Keratinocyte (primary cell): Measurements from ENCODE around the gene ZNF79. TPM values are rescaled to one million over a fixed set of nuclear protein-coding genes. Genes with fewer than 3 reads are reported as not detected.

Experiments
- DNase-seq: peaks from one replicate; pipeline ENCODE4 v3.0.0-alpha.2; 2011; ENCODE audit warnings: low read depth, missing footprints, low spot score
- FAIRE-seq: peaks from 2 replicates; lab custom pipeline; 2011; peaks lifted over from hg19 to GRCh38; lab: Jason Lieb, UNC
- H2AFZ ChIP-seq: 2 replicates; pipeline ENCODE4 v1.6.0; 2012; ENCODE audit warnings: low read length, control low read depth, inconsistent platforms; ENCODE audit not compliant: control insufficient read depth
- H3K27ac ChIP-seq: 2 replicates; pipeline ENCODE4 v1.5.1; 2011; ENCODE audit warnings: low read length; ENCODE audit not compliant: control insufficient read depth, insufficient read depth
- H3K27me3 ChIP-seq: 3 replicates; pipeline ENCODE4 v1.6.0; 2011; ENCODE audit warnings: low read length; ENCODE audit not compliant: control insufficient read depth, insufficient read depth; ENCODE audit errors: extremely low read depth
- H3K36me3 ChIP-seq, 2 experiments: 2 replicates in 1 of 2; 3 replicates in 1 of 2; pipeline ENCODE4 v1.5.1; 2011; ENCODE audit warnings: low read length in 2 of 2, mild to moderate bottlenecking in 1 of 2; ENCODE audit not compliant: control insufficient read depth in 2 of 2, insufficient read depth in 2 of 2; ENCODE audit errors: extremely low read depth in 1 of 2
- H3K4me1 ChIP-seq: 3 replicates; pipeline ENCODE4 v1.5.1; 2011; ENCODE audit warnings: low read length; ENCODE audit not compliant: control insufficient read depth, insufficient read depth; ENCODE audit errors: extremely low read depth
- H3K4me2 ChIP-seq: 3 replicates; pipeline ENCODE4 v1.6.0; 2011; ENCODE audit warnings: low read depth, low read length; ENCODE audit not compliant: control insufficient read depth, insufficient read depth; ENCODE audit errors: extremely low read depth
- H3K4me3 ChIP-seq, 3 experiments: fragments of 200-600 bp in 1 of 3; sonication (generic) in 1 of 3; 2 replicates in 2 of 3; 3 replicates in 1 of 3; pipeline ENCODE4 v1.5.1; 2011 to 2016; ENCODE audit warnings: low read length in 3 of 3, mild to moderate bottlenecking in 3 of 3, control low read depth in 2 of 3, inconsistent platforms in 1 of 3, low read depth in 1 of 3, mixed read lengths in 1 of 3, mixed run types in 1 of 3, moderate library complexity in 1 of 3; ENCODE audit not compliant: control insufficient read depth in 2 of 3, insufficient read depth in 2 of 3; ENCODE audit errors: extremely low read depth in 1 of 3
- H3K79me2 ChIP-seq: 2 replicates; pipeline ENCODE4 v1.6.0; 2012; ENCODE audit warnings: low read length; ENCODE audit not compliant: control insufficient read depth, insufficient read depth
- H3K9ac ChIP-seq: 3 replicates; pipeline ENCODE4 v1.6.0; 2011; ENCODE audit warnings: low read length; ENCODE audit not compliant: control insufficient read depth, insufficient read depth; ENCODE audit errors: extremely low read depth
- H3K9me1 ChIP-seq: 3 replicates; pipeline ENCODE4 v1.6.0; 2011; ENCODE audit warnings: low read length; ENCODE audit not compliant: control insufficient read depth, insufficient read depth; ENCODE audit errors: extremely low read depth
- H3K9me3 ChIP-seq: 2 replicates; pipeline ENCODE4 v1.5.1; 2012; ENCODE audit warnings: low read depth, low read length; ENCODE audit not compliant: control insufficient read depth
- H4K20me1 ChIP-seq: 3 replicates; pipeline ENCODE4 v1.6.0; 2011; ENCODE audit warnings: low read length; ENCODE audit not compliant: control insufficient read depth, insufficient read depth; ENCODE audit errors: extremely low read depth
- EZH2 ChIP-seq: IDR thresholded peaks from one replicate; pipeline ENCODE4 v1.6.1; 2012; ENCODE audit warnings: inconsistent platforms, mild to moderate bottlenecking, low read length, moderate library complexity
- dilution Hi-C: fragments of 300-500 bp; cut with MboI; formaldehyde crosslinking; loops from one replicate; pipeline ENCODE4 v1.7.0; 2020; ENCODE audit warnings: low sequenced_read_pairs; ENCODE audit not compliant: extremely low pct_ligation_motif_present
- polyA plus RNA-seq, 5 experiments: library from polyadenylated mRNA; depleted of rRNA in 3 of 5; stranded (reverse) in 3 of 5; stranded (forward) in 1 of 5; unstranded in 1 of 5; fragments of >200 nt; gene quantifications; 1 replicate in 1 of 5; 2 replicates in 3 of 5; 3 replicates in 1 of 5; pipeline versions ENCODE4 v1.2.1 to v1.2.3, GENCODE V29; 2011 to 2012; ENCODE audit warnings: missing spikeins in 2 of 5, low read depth in 1 of 5, low replicate concordance in 1 of 5
- TF ChIP-seq, protein P1 (sequence below), 3 experiments: IDR thresholded peaks in 1 of 3; conservative IDR thresholded peaks in 1 of 3; optimal IDR thresholded peaks in 1 of 3; 2 replicates in 2 of 3; 3 replicates in 1 of 3; pipeline versions ENCODE3 to v1.5.1; 2011; ENCODE audit warnings: low read length in 3 of 3, mild to moderate bottlenecking in 3 of 3, moderate library complexity in 2 of 3, control low read depth in 1 of 3, inconsistent platforms in 1 of 3; ENCODE audit not compliant: insufficient read depth in 2 of 3; ENCODE audit errors: extremely low read depth in 1 of 3

Gene ZNF79
- polyA plus RNA-seq, 1 donor (not counting 4 experiments of a cell fraction or from before 2014, with no cell fraction given) = 4.8 TPM

DNA sequence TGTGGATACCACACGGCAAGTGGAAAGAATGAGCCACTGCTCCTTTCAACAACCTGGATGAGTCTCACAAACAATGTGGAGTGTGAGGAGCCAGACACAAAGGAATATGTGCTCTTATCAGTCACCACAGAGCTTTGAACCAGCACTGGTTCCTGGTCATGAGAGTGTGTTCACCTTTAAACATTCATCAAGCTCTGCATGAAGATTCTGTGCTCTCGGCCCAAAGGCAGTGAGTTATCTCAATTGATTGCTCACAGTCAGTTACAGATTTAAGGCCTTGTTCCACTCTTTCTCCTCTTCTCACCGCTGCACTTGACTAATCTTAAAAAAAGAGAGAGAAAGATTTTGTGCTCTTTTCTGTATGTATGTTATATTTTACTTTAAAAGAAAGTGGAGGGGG lies 46.5 kb downstream of the ZNF79 start:
- Histone ChIP-seq H3K27me3 (no peaks in the 10 kb centered on the region), H3K79me2 (no peaks in the 10 kb centered on the region), H2AFZ (no peak overlapping the region), H3K4me3 (no peak overlapping the region), H3K4me1 (no peaks in the 10 kb centered on the region), H3K27ac (no peak overlapping the region), H3K9ac (no peak overlapping the region), H3K9me3 (no peaks in the 10 kb centered on the region), H4K20me1 (no peaks in the 10 kb centered on the region), H3K36me3 (peaks cover 8 to 14% of the 10 kb centered on the region in 2 experiments), H3K9me1 (no peaks in the 10 kb centered on the region), H3K4me2 (no peak overlapping the region)
- TF ChIP-seq, protein P1, sequence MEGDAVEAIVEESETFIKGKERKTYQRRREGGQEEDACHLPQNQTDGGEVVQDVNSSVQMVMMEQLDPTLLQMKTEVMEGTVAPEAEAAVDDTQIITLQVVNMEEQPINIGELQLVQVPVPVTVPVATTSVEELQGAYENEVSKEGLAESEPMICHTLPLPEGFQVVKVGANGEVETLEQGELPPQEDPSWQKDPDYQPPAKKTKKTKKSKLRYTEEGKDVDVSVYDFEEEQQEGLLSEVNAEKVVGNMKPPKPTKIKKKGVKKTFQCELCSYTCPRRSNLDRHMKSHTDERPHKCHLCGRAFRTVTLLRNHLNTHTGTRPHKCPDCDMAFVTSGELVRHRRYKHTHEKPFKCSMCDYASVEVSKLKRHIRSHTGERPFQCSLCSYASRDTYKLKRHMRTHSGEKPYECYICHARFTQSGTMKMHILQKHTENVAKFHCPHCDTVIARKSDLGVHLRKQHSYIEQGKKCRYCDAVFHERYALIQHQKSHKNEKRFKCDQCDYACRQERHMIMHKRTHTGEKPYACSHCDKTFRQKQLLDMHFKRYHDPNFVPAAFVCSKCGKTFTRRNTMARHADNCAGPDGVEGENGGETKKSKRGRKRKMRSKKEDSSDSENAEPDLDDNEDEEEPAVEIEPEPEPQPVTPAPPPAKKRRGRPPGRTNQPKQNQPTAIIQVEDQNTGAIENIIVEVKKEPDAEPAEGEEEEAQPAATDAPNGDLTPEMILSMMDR (optimal IDR thresholded peaks at IDR 0.05 in 1 of 3, IDR thresholded peaks at IDR 0.05 in 1 of 3, conservative IDR thresholded peaks at IDR 0.05 in 1 of 3; ENCODE audit: extremely low read depth in 1 of 3, insufficient read depth in 2 of 3, low read length in 3 of 3) = no peak
- TF ChIP-seq EZH2 = no peak
- dilution Hi-C loops = no loop called here
- FAIRE-seq (no peak), DNase-seq (no peak)

DNA sequence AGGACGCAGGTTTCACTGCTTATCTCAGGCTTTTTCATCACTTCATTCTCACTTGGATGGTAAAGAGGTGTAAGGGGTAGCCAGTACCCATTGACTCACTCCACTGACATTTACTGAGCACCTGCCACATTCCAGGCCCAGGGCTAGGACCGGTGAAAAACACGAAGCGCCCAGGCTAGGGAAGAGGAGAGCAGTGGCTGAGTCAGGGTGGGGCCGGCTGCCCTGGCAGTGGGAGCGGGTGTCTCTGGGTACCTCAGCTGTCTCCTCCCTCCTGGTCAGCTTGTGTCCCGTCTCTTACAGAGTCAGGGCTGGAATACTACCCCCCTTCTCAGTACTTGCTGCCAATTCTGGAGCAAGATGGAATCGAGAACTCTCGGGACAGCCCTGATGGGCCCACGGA lies 49.3 kb downstream of the ZNF79 start:
- Histone ChIP-seq H3K27ac (no peak overlapping the region), H3K36me3 (peaks cover 11 to 13% of the 10 kb centered on the region in 2 experiments), H2AFZ (no peak overlapping the region), H3K79me2 (no peaks in the 10 kb centered on the region), H3K9me1 (no peaks in the 10 kb centered on the region), H3K4me1 (no peaks in the 10 kb centered on the region), H3K27me3 (no peaks in the 10 kb centered on the region), H3K4me3 (no peak overlapping the region), H3K9me3 (no peaks in the 10 kb centered on the region), H4K20me1 (no peaks in the 10 kb centered on the region), H3K4me2 (no peak overlapping the region), H3K9ac (no peak overlapping the region)
- FAIRE-seq (no peak), DNase-seq (no peak)
- dilution Hi-C loops = no loop called here
- TF ChIP-seq EZH2 = no peak
- TF ChIP-seq, protein P1 (optimal IDR thresholded peaks at IDR 0.05 in 1 of 3, IDR thresholded peaks at IDR 0.05 in 1 of 3, conservative IDR thresholded peaks at IDR 0.05 in 1 of 3; ENCODE audit: extremely low read depth in 1 of 3, insufficient read depth in 2 of 3, low read length in 3 of 3) = no peak
